ENCODE measurements around the gene EMID1.

GRCh38 chr22:29266564-29267461 is 61.1 kb downstream of the EMID1 start:
- TF ChIP-seq, protein P1, sequence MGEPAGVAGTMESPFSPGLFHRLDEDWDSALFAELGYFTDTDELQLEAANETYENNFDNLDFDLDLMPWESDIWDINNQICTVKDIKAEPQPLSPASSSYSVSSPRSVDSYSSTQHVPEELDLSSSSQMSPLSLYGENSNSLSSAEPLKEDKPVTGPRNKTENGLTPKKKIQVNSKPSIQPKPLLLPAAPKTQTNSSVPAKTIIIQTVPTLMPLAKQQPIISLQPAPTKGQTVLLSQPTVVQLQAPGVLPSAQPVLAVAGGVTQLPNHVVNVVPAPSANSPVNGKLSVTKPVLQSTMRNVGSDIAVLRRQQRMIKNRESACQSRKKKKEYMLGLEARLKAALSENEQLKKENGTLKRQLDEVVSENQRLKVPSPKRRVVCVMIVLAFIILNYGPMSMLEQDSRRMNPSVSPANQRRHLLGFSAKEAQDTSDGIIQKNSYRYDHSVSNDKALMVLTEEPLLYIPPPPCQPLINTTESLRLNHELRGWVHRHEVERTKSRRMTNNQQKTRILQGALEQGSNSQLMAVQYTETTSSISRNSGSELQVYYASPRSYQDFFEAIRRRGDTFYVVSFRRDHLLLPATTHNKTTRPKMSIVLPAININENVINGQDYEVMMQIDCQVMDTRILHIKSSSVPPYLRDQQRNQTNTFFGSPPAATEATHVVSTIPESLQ (CRISPR knock-in tag; IDR thresholded peaks at IDR 0.05) = no peak
- TF ChIP-seq, protein P2, sequence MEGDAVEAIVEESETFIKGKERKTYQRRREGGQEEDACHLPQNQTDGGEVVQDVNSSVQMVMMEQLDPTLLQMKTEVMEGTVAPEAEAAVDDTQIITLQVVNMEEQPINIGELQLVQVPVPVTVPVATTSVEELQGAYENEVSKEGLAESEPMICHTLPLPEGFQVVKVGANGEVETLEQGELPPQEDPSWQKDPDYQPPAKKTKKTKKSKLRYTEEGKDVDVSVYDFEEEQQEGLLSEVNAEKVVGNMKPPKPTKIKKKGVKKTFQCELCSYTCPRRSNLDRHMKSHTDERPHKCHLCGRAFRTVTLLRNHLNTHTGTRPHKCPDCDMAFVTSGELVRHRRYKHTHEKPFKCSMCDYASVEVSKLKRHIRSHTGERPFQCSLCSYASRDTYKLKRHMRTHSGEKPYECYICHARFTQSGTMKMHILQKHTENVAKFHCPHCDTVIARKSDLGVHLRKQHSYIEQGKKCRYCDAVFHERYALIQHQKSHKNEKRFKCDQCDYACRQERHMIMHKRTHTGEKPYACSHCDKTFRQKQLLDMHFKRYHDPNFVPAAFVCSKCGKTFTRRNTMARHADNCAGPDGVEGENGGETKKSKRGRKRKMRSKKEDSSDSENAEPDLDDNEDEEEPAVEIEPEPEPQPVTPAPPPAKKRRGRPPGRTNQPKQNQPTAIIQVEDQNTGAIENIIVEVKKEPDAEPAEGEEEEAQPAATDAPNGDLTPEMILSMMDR (IDR thresholded peaks at IDR 0.05) = no peak
- no peak for TF ChIP-seq ZBTB21 (CRISPR knock-in tag; IDR thresholded peaks at IDR 0.05; ENCODE audit: borderline replicate concordance)
- TF ChIP-seq TP53 (CRISPR knock-in tag; IDR thresholded peaks at IDR 0.05) = no peak

Measured in WTC11 (cell line).